Keratinocyte (primary cell): ENCODE measurements around the gene NRXN2. TPM values are rescaled to one million over a fixed set of nuclear protein-coding genes. Genes with fewer than 3 reads are reported as not detected.

Experiments
- DNase-seq: peaks from one replicate; pipeline ENCODE4 v3.0.0-alpha.2; 2011; ENCODE audit warnings: low read depth, missing footprints, low spot score
- FAIRE-seq: peaks from 2 replicates; lab custom pipeline; 2011; peaks lifted over from hg19 to GRCh38; lab: Jason Lieb, UNC
- H2AFZ ChIP-seq: 2 replicates; pipeline ENCODE4 v1.6.0; 2012; ENCODE audit warnings: low read length, control low read depth, inconsistent platforms; ENCODE audit not compliant: control insufficient read depth
- H3K27ac ChIP-seq: 2 replicates; pipeline ENCODE4 v1.5.1; 2011; ENCODE audit warnings: low read length; ENCODE audit not compliant: control insufficient read depth, insufficient read depth
- H3K27me3 ChIP-seq: 3 replicates; pipeline ENCODE4 v1.6.0; 2011; ENCODE audit warnings: low read length; ENCODE audit not compliant: control insufficient read depth, insufficient read depth; ENCODE audit errors: extremely low read depth
- H3K36me3 ChIP-seq, 2 experiments: 2 replicates in 1 of 2; 3 replicates in 1 of 2; pipeline ENCODE4 v1.5.1; 2011; ENCODE audit warnings: low read length in 2 of 2, mild to moderate bottlenecking in 1 of 2; ENCODE audit not compliant: control insufficient read depth in 2 of 2, insufficient read depth in 2 of 2; ENCODE audit errors: extremely low read depth in 1 of 2
- H3K4me1 ChIP-seq: 3 replicates; pipeline ENCODE4 v1.5.1; 2011; ENCODE audit warnings: low read length; ENCODE audit not compliant: control insufficient read depth, insufficient read depth; ENCODE audit errors: extremely low read depth
- H3K4me2 ChIP-seq: 3 replicates; pipeline ENCODE4 v1.6.0; 2011; ENCODE audit warnings: low read depth, low read length; ENCODE audit not compliant: control insufficient read depth, insufficient read depth; ENCODE audit errors: extremely low read depth
- H3K4me3 ChIP-seq, 3 experiments: fragments of 200-600 bp in 1 of 3; sonication (generic) in 1 of 3; 2 replicates in 2 of 3; 3 replicates in 1 of 3; pipeline ENCODE4 v1.5.1; 2011 to 2016; ENCODE audit warnings: low read length in 3 of 3, mild to moderate bottlenecking in 3 of 3, control low read depth in 2 of 3, inconsistent platforms in 1 of 3, low read depth in 1 of 3, mixed read lengths in 1 of 3, mixed run types in 1 of 3, moderate library complexity in 1 of 3; ENCODE audit not compliant: control insufficient read depth in 2 of 3, insufficient read depth in 2 of 3; ENCODE audit errors: extremely low read depth in 1 of 3
- H3K79me2 ChIP-seq: 2 replicates; pipeline ENCODE4 v1.6.0; 2012; ENCODE audit warnings: low read length; ENCODE audit not compliant: control insufficient read depth, insufficient read depth
- H3K9ac ChIP-seq: 3 replicates; pipeline ENCODE4 v1.6.0; 2011; ENCODE audit warnings: low read length; ENCODE audit not compliant: control insufficient read depth, insufficient read depth; ENCODE audit errors: extremely low read depth
- H3K9me1 ChIP-seq: 3 replicates; pipeline ENCODE4 v1.6.0; 2011; ENCODE audit warnings: low read length; ENCODE audit not compliant: control insufficient read depth, insufficient read depth; ENCODE audit errors: extremely low read depth
- H3K9me3 ChIP-seq: 2 replicates; pipeline ENCODE4 v1.5.1; 2012; ENCODE audit warnings: low read depth, low read length; ENCODE audit not compliant: control insufficient read depth
- H4K20me1 ChIP-seq: 3 replicates; pipeline ENCODE4 v1.6.0; 2011; ENCODE audit warnings: low read length; ENCODE audit not compliant: control insufficient read depth, insufficient read depth; ENCODE audit errors: extremely low read depth
- CTCF ChIP-seq, 3 experiments: IDR thresholded peaks in 1 of 3; conservative IDR thresholded peaks in 1 of 3; optimal IDR thresholded peaks in 1 of 3; 2 replicates in 2 of 3; 3 replicates in 1 of 3; pipeline versions ENCODE3 to v1.5.1; 2011; ENCODE audit warnings: low read length in 3 of 3, mild to moderate bottlenecking in 3 of 3, moderate library complexity in 2 of 3, control low read depth in 1 of 3, inconsistent platforms in 1 of 3; ENCODE audit not compliant: insufficient read depth in 2 of 3; ENCODE audit errors: extremely low read depth in 1 of 3
- EZH2 ChIP-seq: IDR thresholded peaks from one replicate; pipeline ENCODE4 v1.6.1; 2012; ENCODE audit warnings: inconsistent platforms, mild to moderate bottlenecking, low read length, moderate library complexity
- dilution Hi-C: fragments of 300-500 bp; cut with MboI; formaldehyde crosslinking; loops from one replicate; pipeline ENCODE4 v1.7.0; 2020; ENCODE audit warnings: low sequenced_read_pairs; ENCODE audit not compliant: extremely low pct_ligation_motif_present
- polyA plus RNA-seq, 5 experiments: library from polyadenylated mRNA; depleted of rRNA in 3 of 5; stranded (reverse) in 3 of 5; stranded (forward) in 1 of 5; unstranded in 1 of 5; fragments of >200 nt; gene quantifications; 1 replicate in 1 of 5; 2 replicates in 3 of 5; 3 replicates in 1 of 5; pipeline versions ENCODE4 v1.2.1 to v1.2.3, GENCODE V29; 2011 to 2012; ENCODE audit warnings: missing spikeins in 2 of 5, low read depth in 1 of 5, low replicate concordance in 1 of 5

NRXN2 gene
- polyA plus RNA-seq, 1 donor (not counting 4 experiments of a cell fraction or from before 2014, with no cell fraction given), result not detected

DNA sequence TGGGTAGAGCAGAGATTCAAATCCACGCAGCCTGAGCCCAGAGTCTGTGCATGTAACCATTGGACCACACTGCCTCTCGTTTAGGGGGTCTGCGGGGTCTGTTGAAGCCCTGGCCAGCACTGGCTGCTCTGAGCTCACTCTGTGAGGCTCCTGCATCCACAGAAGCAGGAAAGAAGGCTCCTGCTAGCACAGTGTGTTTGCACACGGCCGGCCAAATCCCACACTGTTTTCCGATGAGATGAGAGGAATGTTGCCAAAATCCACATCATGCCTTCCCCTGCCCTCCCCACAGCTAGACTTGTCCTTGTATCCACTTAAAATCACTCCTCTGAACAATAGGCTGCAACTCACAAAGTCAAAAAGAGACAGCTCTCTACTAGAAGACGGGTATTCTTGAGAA, 142.6 kb downstream of the NRXN2 start:
- H3K79me2 ChIP-seq, result no peaks in the 10 kb centered on the region
- H3K9ac ChIP-seq, result no peak overlapping the region
- H3K4me1 ChIP-seq, result no peaks in the 10 kb centered on the region
- H3K9me1 ChIP-seq, result no peaks in the 10 kb centered on the region
- no peaks in the 10 kb centered on the region for H3K27me3 ChIP-seq
- H3K36me3 ChIP-seq, result no peaks in the 10 kb centered on the region
- no peak for FAIRE-seq
- TF ChIP-seq CTCF (optimal IDR thresholded peaks at IDR 0.05 in 1 of 3, IDR thresholded peaks at IDR 0.05 in 1 of 3, conservative IDR thresholded peaks at IDR 0.05 in 1 of 3; ENCODE audit: extremely low read depth in 1 of 3, insufficient read depth in 2 of 3, low read length in 3 of 3), result no peak
- TF ChIP-seq EZH2, result no peak
- H3K9me3 ChIP-seq, result peaks cover 2% of the 10 kb centered on the region
- dilution Hi-C loops, result no loop called here
- no peak overlapping the region for H3K27ac ChIP-seq
- no peak overlapping the region for H3K4me2 ChIP-seq
- H2AFZ ChIP-seq, result no peak overlapping the region
- H4K20me1 ChIP-seq, result no peaks in the 10 kb centered on the region
- no peak overlapping the region for H3K4me3 ChIP-seq
- no peak for DNase-seq

- no peaks in the 10 kb centered on the region for H3K27me3 ChIP-seq
- FAIRE-seq, result no peak
- H3K9me1 ChIP-seq, result no peaks in the 10 kb centered on the region
These were observed 145.8 kb downstream of the NRXN2 start for GRCh38 chr11:64577202-64577601.

More at GRCh38 chr11:64577202-64577601, 145.8 kb downstream of the NRXN2 start:
- dilution Hi-C loops, result no loop called here
- Histone ChIP-seq H3K9me3 (peaks cover 2% of the 10 kb centered on the region), H3K4me3 (no peak overlapping the region), H3K27ac (no peak overlapping the region), H3K79me2 (no peaks in the 10 kb centered on the region), H2AFZ (no peak overlapping the region), H3K4me1 (peaks cover 4% of the 10 kb centered on the region), H3K9ac (no peak overlapping the region), H4K20me1 (no peaks in the 10 kb centered on the region), H3K36me3 (no peaks in the 10 kb centered on the region), H3K4me2 (no peak overlapping the region)
- DNase-seq, result no peak
- TF ChIP-seq CTCF (optimal IDR thresholded peaks at IDR 0.05 in 1 of 3, IDR thresholded peaks at IDR 0.05 in 1 of 3, conservative IDR thresholded peaks at IDR 0.05 in 1 of 3; ENCODE audit: extremely low read depth in 1 of 3, insufficient read depth in 2 of 3, low read length in 3 of 3), result no peak
